Bronchial epithelial cell (primary cell): ENCODE measurements around the gene CEP57L1. TPM values are rescaled to one million over a fixed set of nuclear protein-coding genes. Genes with fewer than 3 reads are reported as not detected.

Experiments used
- DNase-seq: peaks from one replicate; pipeline ENCODE4 v3.0.0-alpha.2; 2010; ENCODE audit warnings: low read depth
- FAIRE-seq: peaks from 2 replicates; lab custom pipeline; 2011; peaks lifted over from hg19 to GRCh38; lab: Jason Lieb, UNC
- H3K27me3 ChIP-seq: 2 replicates; pipeline ENCODE4 v1.5.1; 2011; ENCODE audit warnings: low read length; ENCODE audit not compliant: control insufficient read depth, insufficient read depth
- H3K36me3 ChIP-seq: 2 replicates; pipeline ENCODE4 v1.5.1; 2011; ENCODE audit warnings: low read length; ENCODE audit not compliant: control insufficient read depth, insufficient read depth
- H3K4me3 ChIP-seq: 2 replicates; pipeline ENCODE4 v1.5.1; 2011; ENCODE audit warnings: mild to moderate bottlenecking, low read depth, low read length, control low read depth
- total RNA-seq: library from RNA; depleted of rRNA; stranded (reverse); fragments of >200 nt; gene quantifications from 2 replicates; pipeline ENCODE4 v1.2.1, GENCODE V29; 2014
- TF ChIP-seq, protein P1 (sequence below): IDR thresholded peaks from 2 replicates; pipeline ENCODE4 v1.5.1; 2011; ENCODE audit warnings: mild to moderate bottlenecking, moderate library complexity, low read length, control low read depth, inconsistent platforms; ENCODE audit not compliant: insufficient read depth, severe bottlenecking

The CEP57L1 gene
- total RNA-seq, 1 donor from 2014 or later = 9.7 TPM

DNA sequence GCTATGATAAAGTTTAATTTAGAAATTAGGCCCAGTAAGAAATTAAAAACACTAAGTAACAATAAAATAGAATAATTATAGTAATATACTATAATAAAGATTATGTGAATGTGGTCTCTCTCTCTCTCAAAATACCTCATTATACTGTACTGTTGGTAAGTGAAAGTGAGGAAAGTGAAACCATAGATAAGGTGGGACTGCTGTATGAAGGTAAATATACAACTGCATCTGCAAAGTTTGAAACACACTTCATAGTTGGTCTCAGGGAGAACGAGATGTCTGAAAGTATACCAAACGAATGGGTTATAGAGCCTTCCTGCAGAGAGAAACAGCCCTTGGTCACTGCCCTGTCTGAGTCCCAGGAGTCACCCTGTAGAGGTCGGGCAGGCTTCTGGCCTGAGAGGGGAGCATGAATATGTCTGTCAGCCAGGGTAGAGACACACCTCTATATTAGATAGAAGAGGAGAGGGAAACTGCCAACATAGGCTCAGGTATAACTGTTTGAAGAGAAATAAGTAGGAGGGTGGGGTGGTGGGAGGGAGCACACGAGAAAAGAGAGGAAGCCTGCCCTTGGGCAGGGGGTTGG, 32.4 kb upstream of the CEP57L1 start:
- Histone ChIP-seq H3K27me3 (no peaks in the 10 kb centered on the region), H3K4me3 (no peak overlapping the region), H3K36me3 (no peaks in the 10 kb centered on the region)
- DNase-seq (no peak), FAIRE-seq (no peak)
- TF ChIP-seq, protein P1, sequence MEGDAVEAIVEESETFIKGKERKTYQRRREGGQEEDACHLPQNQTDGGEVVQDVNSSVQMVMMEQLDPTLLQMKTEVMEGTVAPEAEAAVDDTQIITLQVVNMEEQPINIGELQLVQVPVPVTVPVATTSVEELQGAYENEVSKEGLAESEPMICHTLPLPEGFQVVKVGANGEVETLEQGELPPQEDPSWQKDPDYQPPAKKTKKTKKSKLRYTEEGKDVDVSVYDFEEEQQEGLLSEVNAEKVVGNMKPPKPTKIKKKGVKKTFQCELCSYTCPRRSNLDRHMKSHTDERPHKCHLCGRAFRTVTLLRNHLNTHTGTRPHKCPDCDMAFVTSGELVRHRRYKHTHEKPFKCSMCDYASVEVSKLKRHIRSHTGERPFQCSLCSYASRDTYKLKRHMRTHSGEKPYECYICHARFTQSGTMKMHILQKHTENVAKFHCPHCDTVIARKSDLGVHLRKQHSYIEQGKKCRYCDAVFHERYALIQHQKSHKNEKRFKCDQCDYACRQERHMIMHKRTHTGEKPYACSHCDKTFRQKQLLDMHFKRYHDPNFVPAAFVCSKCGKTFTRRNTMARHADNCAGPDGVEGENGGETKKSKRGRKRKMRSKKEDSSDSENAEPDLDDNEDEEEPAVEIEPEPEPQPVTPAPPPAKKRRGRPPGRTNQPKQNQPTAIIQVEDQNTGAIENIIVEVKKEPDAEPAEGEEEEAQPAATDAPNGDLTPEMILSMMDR = no peak

DNA sequence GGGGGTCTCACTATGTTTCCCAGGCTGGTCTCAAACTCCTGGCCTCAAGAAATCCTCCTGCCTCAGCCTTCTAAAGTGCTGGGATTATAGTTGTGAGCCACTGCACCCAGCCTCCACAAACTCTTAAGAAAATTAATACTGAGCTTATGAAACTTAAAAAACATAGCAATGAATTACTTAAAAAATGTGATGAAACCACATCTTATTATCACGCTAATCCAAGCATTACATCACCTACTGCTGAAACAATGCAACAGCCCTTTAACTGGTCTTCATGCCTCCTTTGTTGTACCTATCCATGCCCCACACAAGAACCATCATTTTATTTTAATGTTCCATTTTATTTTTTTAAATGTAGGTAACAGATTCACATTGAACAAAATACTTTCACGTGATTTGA, 25.6 kb upstream of the CEP57L1 start:
- TF ChIP-seq, protein P1 = no peak
- Histone ChIP-seq H3K4me3 (no peak overlapping the region), H3K36me3 (no peaks in the 10 kb centered on the region), H3K27me3 (no peaks in the 10 kb centered on the region)
- DNase-seq (no peak), FAIRE-seq (no peak)

DNA sequence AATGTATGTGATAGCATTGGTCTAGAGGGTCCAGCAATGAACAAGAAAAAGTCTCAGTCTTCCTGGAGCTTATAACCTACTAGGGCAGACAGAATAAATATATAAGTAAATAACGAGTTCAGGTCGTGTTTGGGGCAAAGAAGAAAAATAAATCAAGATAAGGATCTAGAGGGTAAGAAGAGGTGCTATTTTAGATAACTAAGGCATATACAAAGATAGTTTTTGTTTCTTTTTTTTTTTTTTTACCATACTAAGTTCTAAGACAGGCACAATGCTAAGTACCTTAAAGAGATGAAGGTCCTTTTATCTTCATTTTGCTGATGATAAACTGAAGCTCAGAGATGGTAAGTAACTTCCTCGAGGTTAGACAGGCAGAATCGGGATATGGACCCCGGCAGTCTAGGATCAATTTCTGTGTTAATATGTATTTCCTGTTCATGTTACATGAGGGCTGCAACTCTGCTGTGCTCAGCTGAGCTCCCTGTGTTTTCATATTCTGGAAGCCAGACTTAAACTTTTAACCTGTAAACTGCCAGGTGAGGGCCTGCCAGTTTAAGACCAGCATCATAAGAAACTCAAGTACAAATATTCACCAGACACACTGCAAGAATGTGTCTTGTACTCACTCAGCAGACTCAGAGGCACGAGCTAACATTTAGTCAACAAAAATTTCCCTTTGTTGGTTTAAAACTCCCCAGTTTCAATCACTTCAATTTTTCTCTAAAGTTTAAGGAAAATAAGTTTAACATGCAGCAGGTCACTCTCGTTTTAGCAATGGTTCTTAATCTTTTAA, 24.0 kb upstream of the CEP57L1 start:
- Histone ChIP-seq H3K36me3 (no peaks in the 10 kb centered on the region), H3K27me3 (no peaks in the 10 kb centered on the region), H3K4me3 (no peak overlapping the region)
- no peak for DNase-seq
- TF ChIP-seq, protein P1 = no peak
- FAIRE-seq = no peak

DNA sequence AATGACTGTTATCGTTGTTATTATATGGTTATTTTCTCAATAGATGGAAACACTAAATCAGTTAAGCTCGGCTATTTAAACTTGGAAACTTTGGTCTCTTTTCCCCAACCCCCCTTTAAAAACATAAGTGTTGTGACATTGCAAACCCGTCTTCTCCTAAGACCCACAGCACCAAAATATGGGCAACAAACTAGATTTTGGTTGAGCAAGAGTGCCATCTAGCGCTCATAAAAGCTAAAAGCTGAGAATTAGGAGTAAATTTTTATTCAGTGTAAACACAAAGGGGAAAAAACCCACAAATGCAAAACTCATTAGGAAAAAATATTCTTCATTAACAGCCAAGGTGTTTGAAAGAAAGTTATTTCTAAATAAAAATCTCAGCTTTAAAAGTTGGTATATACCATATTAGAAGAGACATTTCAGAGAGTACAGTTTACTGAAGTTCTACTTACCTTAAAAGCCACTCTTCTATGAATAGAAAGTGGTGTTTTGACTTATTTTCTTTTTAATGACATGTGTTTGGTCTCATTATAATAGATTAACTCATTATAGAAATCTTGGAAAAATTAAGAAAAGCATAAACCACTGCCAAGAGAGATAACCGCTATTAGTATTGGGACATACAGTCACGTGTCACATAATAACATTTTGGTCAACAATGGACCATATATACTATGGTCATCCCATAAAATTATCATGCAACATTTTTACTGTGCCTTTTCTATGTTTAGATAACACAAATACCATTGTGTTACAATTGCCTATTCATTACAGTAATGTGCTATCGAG, 21.8 kb upstream of the CEP57L1 start:
- Histone ChIP-seq H3K27me3 (no peaks in the 10 kb centered on the region), H3K36me3 (no peaks in the 10 kb centered on the region), H3K4me3 (no peak overlapping the region)
- TF ChIP-seq, protein P1 = peak; percentile 42
- FAIRE-seq = no peak
- DNase-seq = peak; percentile 59

DNA sequence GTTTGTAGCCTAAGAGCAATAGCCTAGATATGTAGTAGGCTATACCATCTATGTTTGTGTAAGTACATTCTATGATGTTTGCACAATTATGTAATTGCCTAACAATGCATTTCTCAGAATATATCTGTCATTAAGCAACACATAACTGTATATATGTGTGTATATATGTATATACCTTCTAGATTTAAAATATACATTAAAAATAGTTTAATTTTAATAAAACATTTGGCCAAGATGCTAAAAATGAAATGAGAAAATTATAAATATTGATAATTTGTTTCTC, 21.2 kb upstream of the CEP57L1 start:
- TF ChIP-seq, protein P1 = no peak
- FAIRE-seq (no peak), DNase-seq (no peak)
- no peak overlapping the region for H3K4me3 ChIP-seq
- H3K27me3 ChIP-seq = no peaks in the 10 kb centered on the region
- no peaks in the 10 kb centered on the region for H3K36me3 ChIP-seq
